ENCODE measurements around the gene FAM120C. TPM values are rescaled to one million over a fixed set of nuclear protein-coding genes. Genes with fewer than 3 reads are reported as not detected.
A peak's percentile ranks its signal among the peaks of the same experiment; 100 is the strongest.

Gene FAM120C
- total and polyA plus RNA-seq, 10 of the 15 experiments (the other 5 are each of a cell fraction or from before 2014, with no cell fraction given): 1.3 to 9.8 (median 4.9) TPM

GRCh38 chrX:54042609-54043021, 140.4 kb downstream of the FAM120C start (continued):
- TF ChIP-seq E2F8 (IDR thresholded peaks at IDR 0.05; ENCODE audit: low read depth, partially characterized antibody): no peak
- TF ChIP-seq EGR1 (IDR thresholded peaks at IDR 0.05; ENCODE audit: borderline replicate concordance in 1 of 2, low read depth in 2 of 2, low read length in 2 of 2): 0 out of 3 replicates have a peak, but pooled peaks of 1 of the 2 experiments have one; percentile 30

- no peak for ATAC-seq
- Histone ChIP-seq H4K20me1 (ENCODE audit: control insufficient read depth, insufficient read depth) (no peaks in the 10 kb centered on the region), H3K9ac (ENCODE audit: control insufficient read depth, insufficient read depth, low read length) (no peak overlapping the region), H2AFZ (ENCODE audit: control insufficient read depth, low read depth, low read length) (no peak overlapping the region), H3K4me1 (ENCODE audit: control insufficient read depth, insufficient read depth, low read length) (no peaks in the 10 kb centered on the region), H3K9me3 (replicated peaks; ENCODE audit: control insufficient read depth, insufficient read depth, low read length) (no peaks in the 10 kb centered on the region), H3K36me3 (ENCODE audit: control insufficient read depth in 2 of 2, insufficient read depth in 2 of 2, low read length in 1 of 2) (peaks cover 0 to 2% of the 10 kb centered on the region in 2 experiments; a peak in 2 of 4 replicates), H3K27ac (ENCODE audit: control insufficient read depth, insufficient read depth) (no peak overlapping the region), H3K4me3 (no peak overlapping the region), H3K4me2 (ENCODE audit: control insufficient read depth, insufficient read depth) (no peak overlapping the region), H3K79me2 (ENCODE audit: control insufficient read depth, insufficient read depth, low read length) (no peaks in the 10 kb centered on the region), H3K27me3 (replicated peaks in 1 of 2; ENCODE audit: control insufficient read depth in 2 of 2, insufficient read depth in 2 of 2, low read length in 1 of 2) (no peaks in the 10 kb centered on the region)
- ChIA-PET RAD21 (ENCODE audit: unreplicated experiment) (no interaction called here), SMC1A (ENCODE audit: uncharacterized antibody, unreplicated experiment) (interaction anchor here (1.2 kb wide), 1 partner anchor 8 kb away, joined by 3 read pairs; no protein-coding TSS in a partner anchor), POLR2A (no interaction called here), CTCF (interaction anchor here (1.1 to 1.4 kb wide), 2 partner anchors 9 to 13 kb away, joined by 3 to 4 read pairs; no protein-coding TSS in a partner anchor)
- TF ChIP-seq USF1 (IDR thresholded peaks at IDR 0.05; ENCODE audit: borderline replicate concordance, extremely low read length, insufficient read depth, low read depth, low read length) (no peak), ESRRA (IDR thresholded peaks at IDR 0.05; ENCODE audit: low read length) (no peak), BMI1 (IDR thresholded peaks at IDR 0.05; ENCODE audit: borderline replicate concordance) (no peak), CHD1 (IDR thresholded peaks at IDR 0.05; ENCODE audit: low read depth, low read length) (no peak), CBFB (IDR thresholded peaks at IDR 0.05; ENCODE audit: low read depth) (no peak), HCFC1 (IDR thresholded peaks at IDR 0.05; ENCODE audit: low read length) (no peak), SIN3A (IDR thresholded peaks at IDR 0.05; ENCODE audit: low read depth, low read length) (no peak), CREM (IDR thresholded peaks at IDR 0.05; ENCODE audit: low read depth) (no peak), SMARCA5 (IDR thresholded peaks at IDR 0.05) (no peak), NBN (IDR thresholded peaks at IDR 0.05) (no peak)
- TF ChIP-seq, protein P1, sequence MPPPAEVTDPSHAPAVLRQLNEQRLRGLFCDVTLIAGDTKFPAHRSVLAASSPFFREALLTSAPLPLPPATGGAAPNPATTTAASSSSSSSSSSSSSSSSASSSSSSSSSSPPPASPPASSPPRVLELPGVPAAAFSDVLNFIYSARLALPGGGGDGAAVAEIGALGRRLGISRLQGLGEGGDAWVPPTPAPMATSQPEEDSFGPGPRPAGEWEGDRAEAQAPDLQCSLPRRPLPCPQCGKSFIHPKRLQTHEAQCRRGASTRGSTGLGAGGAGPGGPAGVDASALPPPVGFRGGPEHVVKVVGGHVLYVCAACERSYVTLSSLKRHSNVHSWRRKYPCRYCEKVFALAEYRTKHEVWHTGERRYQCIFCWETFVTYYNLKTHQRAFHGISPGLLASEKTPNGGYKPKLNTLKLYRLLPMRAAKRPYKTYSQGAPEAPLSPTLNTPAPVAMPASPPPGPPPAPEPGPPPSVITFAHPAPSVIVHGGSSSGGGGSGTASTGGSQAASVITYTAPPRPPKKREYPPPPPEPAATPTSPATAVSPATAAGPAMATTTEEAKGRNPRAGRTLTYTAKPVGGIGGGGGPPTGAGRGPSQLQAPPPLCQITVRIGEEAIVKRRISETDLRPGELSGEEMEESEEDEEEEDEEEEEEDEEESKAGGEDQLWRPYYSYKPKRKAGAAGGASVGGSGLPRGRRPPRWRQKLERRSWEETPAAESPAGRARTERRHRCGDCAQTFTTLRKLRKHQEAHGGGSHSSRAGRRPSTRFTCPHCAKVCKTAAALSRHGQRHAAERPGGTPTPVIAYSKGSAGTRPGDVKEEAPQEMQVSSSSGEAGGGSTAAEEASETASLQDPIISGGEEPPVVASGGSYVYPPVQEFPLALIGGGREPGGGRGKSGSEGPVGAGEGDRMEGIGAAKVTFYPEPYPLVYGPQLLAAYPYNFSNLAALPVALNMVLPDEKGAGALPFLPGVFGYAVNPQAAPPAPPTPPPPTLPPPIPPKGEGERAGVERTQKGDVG (CRISPR knock-in tag; IDR thresholded peaks at IDR 0.05): no peak
- intact Hi-C loops (cut with micrococcal nuclease; ENCODE audit: unreplicated experiment) (no loop called here), in situ Hi-C loops (cut with MboI) (no loop called here)
- 75% methylated on average over 4 of the region's 4 CpGs for WGBS (ENCODE audit: insufficient coverage, insufficient replicate concordance, low lambda C conversion rate, missing lambda C conversion rate)
- no peak for DNase-seq (ENCODE audit: low read depth, low spot score)
- no TSS peak for BruUV-seq (replicated peaks)
- no peak for FAIRE-seq
Measured at GRCh38 chrX:54030329-54030728, 152.7 kb downstream of the FAM120C start.

All from GM12878 (cell line).